Activated T-cell treated with anti-CD3 and anti-CD28 coated beads, Interleukin-2, amount 50 U/mL, for 72 hours (primary cell): ENCODE measurements around the gene HSPB8. TPM values are rescaled to one million over a fixed set of nuclear protein-coding genes. Genes with fewer than 3 reads are reported as not detected.
"Not testable (repeated sequence)": the region's sequence is repeated elsewhere in the genome, so short reads cannot be mapped to it uniquely, and the experiment has no call there.

Experiments
- ATAC-seq, 2 donors: fragments of 150-1000 bp; cut with Tn5 transposase; replicated peaks in 1 of 2; 2 replicates each; pipeline ENCODE4 v1.10.0; 2021; ENCODE audit warnings: moderate library complexity in 2 of 2, mild to moderate bottlenecking in 1 of 2
- DNase-seq, 2 donors: peaks; one replicate each; pipeline ENCODE4 v3.0.0; 2021 to 2022; ENCODE audit warnings: mixed read lengths in 1 of 2
- H3K27ac Mint-ChIP-seq: one replicate; pipeline ENCODE4 v1.8.0; 2022; ENCODE audit warnings: mild to moderate bottlenecking, moderate library complexity, mixed read lengths
- H3K27me3 Mint-ChIP-seq: one replicate; pipeline ENCODE4 v1.8.0; 2022; ENCODE audit warnings: low read depth, mixed read lengths
- H3K36me3 Mint-ChIP-seq, 2 donors: one replicate each; pipeline ENCODE4 v1.8.0; 2022; ENCODE audit warnings: mixed read lengths in 2 of 2, mild to moderate bottlenecking in 1 of 2; ENCODE audit not compliant: insufficient read depth in 2 of 2
- H3K4me1 Mint-ChIP-seq: one replicate; pipeline ENCODE4 v1.8.0; 2022; ENCODE audit warnings: low read depth, mixed read lengths
- H3K4me3 Mint-ChIP-seq, 2 donors: one replicate each; pipeline ENCODE4 v1.8.0; 2022; ENCODE audit warnings: mild to moderate bottlenecking in 2 of 2, mixed read lengths in 2 of 2, moderate library complexity in 2 of 2
- H3K9me3 Mint-ChIP-seq, 2 donors: one replicate each; pipeline ENCODE4 v1.8.0; 2022; ENCODE audit warnings: mixed read lengths in 2 of 2
- total RNA-seq, 2 donors: library from RNA; stranded (reverse); gene quantifications; one replicate each; pipeline ENCODE4 v1.2.3, GENCODE V29; 2022

HSPB8 gene
- total RNA-seq, 2 donors from 2014 or later: not detected

DNA sequence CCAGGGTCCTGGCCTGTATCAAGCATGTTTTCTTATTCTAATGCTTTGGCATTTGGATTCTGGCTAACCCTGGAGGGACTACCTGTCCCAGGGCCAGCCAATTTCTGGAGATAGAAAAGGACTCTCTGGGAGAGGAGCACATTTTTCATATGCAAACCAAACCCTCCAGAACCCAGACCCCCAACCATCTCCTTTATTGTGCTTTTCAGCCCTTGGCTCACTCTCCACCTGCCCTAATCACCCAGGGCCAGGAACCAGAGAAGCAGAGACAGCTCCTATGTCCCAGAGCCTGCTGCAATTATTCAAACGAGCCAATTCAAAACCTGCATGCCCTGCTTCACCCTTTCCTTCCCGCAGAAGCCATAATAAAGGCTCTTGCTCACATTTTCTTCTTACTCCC lies 23.8 kb downstream of the HSPB8 start:
- Mint-ChIP-seq H3K4me1 (no peaks in the 10 kb centered on the region), H3K4me3 (no peak overlapping the region), H3K36me3 (no peaks in the 10 kb centered on the region), H3K9me3 (no peaks in the 10 kb centered on the region), H3K27me3 (no peaks in the 10 kb centered on the region), H3K27ac (no peak overlapping the region)
- DNase-seq: no peak
- no peak for ATAC-seq

DNA sequence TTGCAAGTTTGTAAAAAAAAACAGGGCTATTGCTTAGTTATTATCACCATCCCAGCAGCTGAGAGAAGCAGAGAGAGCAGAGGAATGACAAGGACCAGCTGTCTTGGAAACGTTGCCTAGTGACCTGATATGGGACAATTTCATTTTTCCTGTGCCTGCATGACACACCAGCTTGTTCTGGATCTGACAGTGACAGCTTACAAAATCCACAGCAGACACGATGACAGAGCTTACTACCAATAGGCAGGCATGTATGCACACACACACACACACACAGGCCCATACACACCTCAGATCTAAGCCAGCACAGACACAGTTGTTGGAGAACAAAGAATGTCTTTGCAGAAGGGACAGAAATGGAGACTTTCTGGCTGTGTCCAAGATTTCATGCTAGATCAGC lies 25.4 kb downstream of the HSPB8 start:
- Mint-ChIP-seq H3K4me3 (no peak overlapping the region), H3K36me3 (no peaks in the 10 kb centered on the region), H3K9me3 (no peaks in the 10 kb centered on the region), H3K27ac (no peak overlapping the region), H3K4me1 (no peaks in the 10 kb centered on the region), H3K27me3 (no peaks in the 10 kb centered on the region)
- ATAC-seq (no peak), DNase-seq (no peak)

DNA sequence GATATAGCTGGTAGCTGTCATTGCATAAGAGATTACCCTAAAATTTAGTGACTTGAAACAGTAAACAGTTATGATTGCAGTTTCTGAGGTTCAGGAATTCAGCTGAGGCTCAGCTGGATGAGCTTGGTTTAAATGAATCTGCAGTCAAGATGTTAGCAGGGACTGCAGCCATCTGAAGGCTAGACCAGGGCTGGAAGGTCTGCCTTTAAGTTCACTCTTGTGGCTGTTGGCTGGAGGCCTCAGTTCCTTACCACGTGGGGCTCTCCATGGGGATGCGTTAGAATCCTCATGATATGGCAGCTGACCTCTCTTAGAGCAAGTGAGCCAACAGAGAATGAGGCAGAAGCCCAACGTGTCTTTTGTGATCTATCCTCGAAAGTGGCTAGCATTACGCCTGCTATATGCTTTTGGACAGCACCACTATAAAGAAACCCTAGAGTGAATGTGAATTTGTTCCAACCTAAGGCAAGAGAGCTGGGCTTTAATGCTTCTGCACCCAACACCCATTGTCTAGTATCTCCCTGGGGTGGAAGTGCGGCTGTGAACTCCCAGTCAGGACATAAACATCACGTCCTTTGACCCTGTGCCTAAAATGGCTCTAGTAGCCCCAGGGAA lies 26.0 kb downstream of the HSPB8 start:
- H3K27ac Mint-ChIP-seq: no peak overlapping the region
- no peak for ATAC-seq
- no peaks in the 10 kb centered on the region for H3K36me3 Mint-ChIP-seq
- H3K27me3 Mint-ChIP-seq: no peaks in the 10 kb centered on the region
- DNase-seq: no peak
- H3K4me1 Mint-ChIP-seq: no peaks in the 10 kb centered on the region
- no peak overlapping the region for H3K4me3 Mint-ChIP-seq
- H3K9me3 Mint-ChIP-seq: no peaks in the 10 kb centered on the region

DNA sequence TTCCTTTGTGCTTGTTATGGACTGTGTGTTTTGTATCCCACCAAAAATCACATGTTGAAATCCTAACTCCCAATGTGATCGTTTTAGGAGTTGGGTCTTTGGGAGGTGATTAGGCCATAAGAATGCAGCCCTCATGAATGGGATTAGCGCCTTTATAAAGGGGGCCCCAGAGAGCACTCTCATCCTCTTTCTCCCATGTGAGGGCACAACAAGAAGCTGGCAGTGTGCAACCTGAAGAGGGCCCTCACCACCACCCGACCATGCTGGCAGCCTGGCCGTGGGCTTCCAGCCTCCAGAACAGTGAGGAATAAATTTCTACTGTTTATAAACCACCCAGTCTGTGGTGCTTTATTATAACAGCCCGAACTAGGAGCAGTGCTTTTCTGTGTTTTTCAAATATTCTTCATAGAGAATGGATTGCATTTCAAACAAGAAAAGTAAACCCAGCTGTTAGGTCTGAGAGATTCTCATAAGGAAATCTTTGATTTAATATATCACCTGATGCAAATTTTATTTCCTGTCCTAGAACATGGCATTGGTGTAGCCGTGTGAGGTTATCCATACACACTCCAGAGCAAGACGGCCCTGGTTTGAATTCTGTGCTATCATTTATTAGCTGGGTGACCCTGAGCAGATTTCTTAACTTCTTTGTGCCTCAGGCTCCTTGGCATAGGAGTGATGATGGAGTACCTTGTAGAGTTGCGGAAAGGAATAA lies 27.8 kb downstream of the HSPB8 start:
- Mint-ChIP-seq H3K9me3 (no peaks in the 10 kb centered on the region), H3K36me3 (no peaks in the 10 kb centered on the region), H3K27me3 (no peaks in the 10 kb centered on the region), H3K4me1 (no peaks in the 10 kb centered on the region), H3K27ac (no peak overlapping the region), H3K4me3 (no peak overlapping the region)
- ATAC-seq (no peak), DNase-seq (no peak)

GRCh38 chr12:119207063-119207560 lies 28.4 kb downstream of the HSPB8 start:
- no peak for ATAC-seq
- no peak overlapping the region for H3K27ac Mint-ChIP-seq
- H3K36me3 Mint-ChIP-seq: no peaks in the 10 kb centered on the region
- DNase-seq: no peak
- no peaks in the 10 kb centered on the region for H3K4me1 Mint-ChIP-seq
- no peaks in the 10 kb centered on the region for H3K9me3 Mint-ChIP-seq
- H3K27me3 Mint-ChIP-seq: no peaks in the 10 kb centered on the region
- no peak overlapping the region for H3K4me3 Mint-ChIP-seq

DNA sequence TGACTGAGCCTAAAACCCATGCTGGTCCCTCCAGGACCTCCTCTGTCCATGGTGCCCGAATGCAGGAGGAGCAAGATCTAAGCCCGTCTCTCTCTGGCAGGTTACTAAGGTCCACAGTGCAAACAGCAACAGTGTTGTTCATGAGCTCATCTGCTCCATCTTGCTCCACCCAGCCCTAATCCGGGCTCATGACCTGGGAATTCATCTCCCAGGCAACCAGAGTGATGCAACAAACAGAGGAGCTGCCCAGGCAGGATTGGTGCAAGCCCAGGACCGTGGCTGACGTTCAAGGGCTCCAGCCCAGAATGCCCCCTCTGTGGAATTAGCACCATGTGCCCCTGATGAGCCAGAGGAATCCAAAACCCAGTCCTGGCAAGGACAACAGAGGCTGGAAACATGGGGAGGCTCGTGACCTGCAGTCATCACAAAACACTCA lies 29.9 kb downstream of the HSPB8 start:
- Mint-ChIP-seq H3K9me3 (no peaks in the 10 kb centered on the region), H3K27me3 (no peaks in the 10 kb centered on the region), H3K36me3 (no peaks in the 10 kb centered on the region), H3K4me1 (no peaks in the 10 kb centered on the region), H3K27ac (no peak overlapping the region), H3K4me3 (no peak overlapping the region)
- no peak for DNase-seq
- no peak for ATAC-seq

DNA sequence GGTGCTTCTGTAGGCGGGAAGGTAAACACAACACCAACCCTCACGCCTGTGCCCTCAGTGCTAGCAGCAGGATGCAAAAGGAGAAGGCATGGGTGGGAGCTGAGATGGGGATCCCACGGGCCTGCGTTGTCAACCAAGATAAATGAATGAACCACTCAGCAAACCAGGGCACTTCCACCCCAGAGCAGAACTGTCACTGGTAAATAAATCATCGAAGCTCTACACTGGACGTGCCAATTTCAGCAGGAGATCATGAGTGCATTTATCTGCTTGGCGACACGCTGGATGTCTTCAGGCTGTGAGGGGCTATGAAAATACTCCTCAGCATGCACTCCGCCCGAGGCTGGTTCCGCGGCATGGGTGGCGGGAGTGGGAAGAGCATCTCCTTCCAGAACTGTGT lies 33.2 kb downstream of the HSPB8 start:
- no peak for ATAC-seq
- Mint-ChIP-seq H3K9me3 (no peaks in the 10 kb centered on the region), H3K4me3 (no peak overlapping the region), H3K36me3 (no peaks in the 10 kb centered on the region), H3K27me3 (no peaks in the 10 kb centered on the region), H3K27ac (no peak overlapping the region), H3K4me1 (no peaks in the 10 kb centered on the region)
- DNase-seq: no peak

- Mint-ChIP-seq H3K27me3 (no peaks in the 10 kb centered on the region), H3K27ac (no peak overlapping the region), H3K9me3 (no peaks in the 10 kb centered on the region), H3K4me1 (no peaks in the 10 kb centered on the region), H3K4me3 (no peak overlapping the region), H3K36me3 (no peaks in the 10 kb centered on the region)
- ATAC-seq: no peak
- DNase-seq: no peak
These were observed 37.4 kb downstream of the HSPB8 start for GRCh38 chr12:119216084-119216483.

DNA sequence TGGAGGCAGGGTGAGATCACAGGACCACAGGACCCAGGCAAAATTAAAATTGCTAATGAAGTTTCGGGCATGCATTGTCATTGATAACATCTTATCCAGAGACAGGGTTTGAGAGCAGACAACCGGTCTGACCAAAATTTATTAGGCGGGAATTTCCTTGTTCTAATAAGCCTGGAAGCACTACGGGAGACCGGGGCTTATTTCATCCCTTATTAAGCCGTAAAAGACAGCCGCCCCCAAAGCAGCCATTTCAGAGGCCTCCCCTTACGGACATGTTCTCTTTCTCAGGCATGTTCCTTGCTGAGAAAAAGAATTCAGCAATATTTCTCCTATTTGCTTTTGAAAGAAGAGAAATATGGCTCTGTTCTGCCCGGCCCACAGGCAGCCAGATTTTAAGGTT lies 40.1 kb downstream of the HSPB8 start:
- H3K36me3 Mint-ChIP-seq, H3K27me3 Mint-ChIP-seq, H3K9me3 Mint-ChIP-seq, ATAC-seq, DNase-seq, H3K4me1 Mint-ChIP-seq, H3K4me3 Mint-ChIP-seq, H3K27ac Mint-ChIP-seq: not testable (repeated sequence)

- Mint-ChIP-seq H3K4me1 (no peaks in the 10 kb centered on the region), H3K9me3 (peaks cover 0 to 1% of the 10 kb centered on the region in 2 donors), H3K36me3 (no peaks in the 10 kb centered on the region), H3K27me3 (peaks cover 5% of the 10 kb centered on the region), H3K4me3 (no peak overlapping the region), H3K27ac (no peak overlapping the region)
- ATAC-seq (no peak), DNase-seq (no peak)
These were observed 43.7 kb downstream of the HSPB8 start for GRCh38 chr12:119222222-119222951.

GRCh38 chr12:119225454-119225853 lies 46.7 kb downstream of the HSPB8 start:
- H3K27me3 Mint-ChIP-seq: peaks cover 5% of the 10 kb centered on the region
- no peak for ATAC-seq
- no peaks in the 10 kb centered on the region for H3K36me3 Mint-ChIP-seq
- H3K9me3 Mint-ChIP-seq: peaks cover 0 to 4% of the 10 kb centered on the region in 2 donors
- H3K4me1 Mint-ChIP-seq: no peaks in the 10 kb centered on the region
- H3K27ac Mint-ChIP-seq: no peak overlapping the region
- DNase-seq: no peak
- no peak overlapping the region for H3K4me3 Mint-ChIP-seq

- Mint-ChIP-seq H3K4me3 (no peak overlapping the region), H3K4me1 (no peaks in the 10 kb centered on the region), H3K36me3 (no peaks in the 10 kb centered on the region), H3K27ac (no peak overlapping the region), H3K27me3 (peaks cover 9% of the 10 kb centered on the region), H3K9me3 (peaks cover 0 to 4% of the 10 kb centered on the region in 2 donors)
- no peak for DNase-seq
- ATAC-seq: no peak
These were observed 48.6 kb downstream of the HSPB8 start for GRCh38 chr12:119227292-119227691.

DNA sequence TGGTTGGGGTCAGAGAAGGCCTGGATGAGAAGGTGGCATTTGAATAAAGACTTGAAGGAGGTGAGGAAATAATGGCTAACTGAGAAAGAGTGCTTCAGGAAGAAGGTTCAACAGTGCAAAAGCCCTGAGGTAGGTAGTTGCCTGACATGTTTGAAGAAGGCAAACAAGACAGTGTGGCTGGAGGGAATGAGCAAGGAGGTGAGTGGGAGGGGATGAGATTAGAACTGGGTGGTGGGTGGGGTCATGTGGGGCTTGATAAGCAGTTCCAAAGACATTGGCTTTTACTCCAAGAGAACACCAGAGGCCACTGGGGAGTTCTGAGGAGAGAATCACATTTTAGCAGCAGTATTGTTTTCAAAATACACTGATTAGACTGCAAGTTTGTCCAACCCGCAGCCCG lies 50.5 kb downstream of the HSPB8 start:
- H3K27ac Mint-ChIP-seq: no peak overlapping the region
- peaks cover 0 to 7% of the 10 kb centered on the region in 2 donors for H3K9me3 Mint-ChIP-seq
- H3K27me3 Mint-ChIP-seq: peaks cover 15% of the 10 kb centered on the region
- DNase-seq: no peak
- no peaks in the 10 kb centered on the region for H3K36me3 Mint-ChIP-seq
- H3K4me3 Mint-ChIP-seq: no peak overlapping the region
- no peak for ATAC-seq
- H3K4me1 Mint-ChIP-seq: no peaks in the 10 kb centered on the region
